Neuronal stem cell (in vitro differentiated cells): ENCODE measurements around the gene QRICH2.
"Not testable (repeated sequence)": the region's sequence is repeated elsewhere in the genome, so short reads cannot be mapped to it uniquely, and the experiment has no call there.

Experiments used
- DNase-seq: peaks from one replicate; pipeline ENCODE4 v3.0.0-alpha.2; 2013; ENCODE audit warnings: low spot score
- H2AFZ ChIP-seq: one replicate; pipeline ENCODE4 v1.6.1; 2013; ENCODE audit warnings: mild to moderate bottlenecking, low read length, inconsistent platforms
- H2AK5ac ChIP-seq: 2 replicates; pipeline ENCODE4 v1.6.1; 2013; ENCODE audit warnings: low read depth, mild to moderate bottlenecking, inconsistent platforms, low read length, moderate library complexity, mixed read lengths
- H2BK120ac ChIP-seq: 2 replicates; pipeline ENCODE4 v1.6.1; 2013; ENCODE audit warnings: low read depth, mild to moderate bottlenecking, inconsistent platforms, low read length, moderate library complexity, mixed read lengths
- H2BK12ac ChIP-seq: one replicate; pipeline ENCODE4 v1.6.1; 2013; ENCODE audit warnings: low read length, inconsistent platforms
- H2BK15ac ChIP-seq: 2 replicates; pipeline ENCODE4 v1.6.1; 2013; ENCODE audit warnings: mild to moderate bottlenecking, low read length, inconsistent platforms, mixed read lengths
- H2BK5ac ChIP-seq: one replicate; pipeline ENCODE4 v1.6.1; 2013; ENCODE audit warnings: inconsistent platforms, mild to moderate bottlenecking, low read length, moderate library complexity
- H3K14ac ChIP-seq: one replicate; pipeline ENCODE4 v1.6.1; 2013; ENCODE audit warnings: low read length, inconsistent platforms
- H3K18ac ChIP-seq: 2 replicates; pipeline ENCODE4 v1.6.1; 2013; ENCODE audit warnings: low read length, inconsistent platforms
- H3K23ac ChIP-seq: 2 replicates; pipeline ENCODE4 v1.6.1; 2013; ENCODE audit warnings: low read depth, mild to moderate bottlenecking, mixed read lengths, low read length, inconsistent platforms; ENCODE audit not compliant: poor library complexity
- H3K27ac ChIP-seq: replicated peaks from 3 replicates; pipeline ENCODE4 v1.5.1; 2013; ENCODE audit warnings: low read length, inconsistent platforms
- H3K27me3 ChIP-seq, 3 experiments: 2 replicates each; pipeline ENCODE4 v1.6.1; 2013; ENCODE audit warnings: low read length in 3 of 3, mild to moderate bottlenecking in 2 of 3, inconsistent platforms in 1 of 3, low read depth in 1 of 3, mixed read lengths in 1 of 3, moderate library complexity in 1 of 3; ENCODE audit not compliant: control insufficient read depth in 3 of 3, insufficient read depth in 3 of 3
- H3K36me3 ChIP-seq, 2 donors: replicated peaks in 1 of 2; 2 replicates each; pipeline ENCODE4 v1.6.1; 2013; ENCODE audit warnings: low read length in 2 of 2; ENCODE audit not compliant: control insufficient read depth in 2 of 2, insufficient read depth in 2 of 2
- H3K4ac ChIP-seq: 2 replicates; pipeline ENCODE4 v1.6.1; 2013; ENCODE audit warnings: inconsistent platforms, mild to moderate bottlenecking, low read length, moderate library complexity
- H3K4me1 ChIP-seq, 2 donors: 1 replicate in 1 of 2; 2 replicates in 1 of 2; pipeline ENCODE4 v1.6.1; 2013; ENCODE audit warnings: low read length in 2 of 2, low read depth in 1 of 2; ENCODE audit not compliant: control insufficient read depth in 2 of 2, insufficient read depth in 1 of 2
- H3K4me2 ChIP-seq: one replicate; pipeline ENCODE4 v1.6.1; 2013; ENCODE audit warnings: mild to moderate bottlenecking, low read length, inconsistent platforms; ENCODE audit not compliant: insufficient read depth, poor library complexity, severe bottlenecking
- H3K4me3 ChIP-seq, 2 donors: 2 replicates each; pipeline ENCODE4 v1.5.1; 2013; ENCODE audit warnings: low read length in 2 of 2, mild to moderate bottlenecking in 2 of 2, inconsistent platforms in 1 of 2, moderate library complexity in 1 of 2
- H3K79me1 ChIP-seq: one replicate; pipeline ENCODE4 v1.6.1; 2013; ENCODE audit warnings: low read depth, mild to moderate bottlenecking, inconsistent platforms, low read length, moderate library complexity
- H3K9ac ChIP-seq: one replicate; pipeline ENCODE4 v1.6.1; 2013; ENCODE audit warnings: mild to moderate bottlenecking, low read depth, low read length, inconsistent platforms; ENCODE audit not compliant: poor library complexity
- H3K9me3 ChIP-seq, 2 donors: replicated peaks in 1 of 2; 2 replicates each; pipeline versions ENCODE3 to v1.6.1; 2013; ENCODE audit warnings: low read length in 2 of 2, mild to moderate bottlenecking in 2 of 2, inconsistent platforms in 1 of 2, low read depth in 1 of 2, mixed read lengths in 1 of 2, moderate library complexity in 1 of 2; ENCODE audit not compliant: control insufficient read depth in 2 of 2, insufficient read depth in 1 of 2
- H4K8ac ChIP-seq: one replicate; pipeline ENCODE4 v1.6.1; 2013; ENCODE audit warnings: low read depth, mild to moderate bottlenecking, inconsistent platforms, low read length, moderate library complexity
- H4K91ac ChIP-seq: one replicate; pipeline ENCODE4 v1.6.1; 2013; ENCODE audit warnings: low read length, low read depth, mild to moderate bottlenecking, inconsistent platforms; ENCODE audit not compliant: poor library complexity
- whole genome bisulfite sequencing, 2 donors: extraction: QIAGEN DNeasy Blood & Tissue Kit; methylation state at CpG; one replicate each; pipeline ENCODE4 v1.1.7; 2013; ENCODE audit warnings: missing lambda C conversion rate in 2 of 2, mixed read lengths in 1 of 2; ENCODE audit not compliant: insufficient read length in 2 of 2, insufficient replicate concordance in 1 of 2; ENCODE audit errors: extremely low coverage in 2 of 2; 5-methylcytosine and 5-hydroxymethylcytosine counted together

QRICH2 gene

GRCh38 chr17:76247304-76247703 lies 60.8 kb downstream of the QRICH2 start:
- Histone ChIP-seq H3K9me3 (no peaks in the 10 kb centered on the region), H3K14ac (no peak overlapping the region), H3K4me2 (no peak overlapping the region), H2AK5ac (no peak overlapping the region), H4K8ac (no peak overlapping the region), H3K23ac (no peak overlapping the region), H2BK120ac (no peak overlapping the region), H3K4me1 (peaks cover 6 to 16% of the 10 kb centered on the region in 2 donors), H3K27ac (no peak overlapping the region), H4K91ac (no peak overlapping the region), H3K36me3 (no peaks in the 10 kb centered on the region), H2BK15ac (no peak overlapping the region), H3K79me1 (no peaks in the 10 kb centered on the region), H3K9ac (no peak overlapping the region), H3K18ac (no peak overlapping the region), H2BK5ac (no peak overlapping the region), H2BK12ac (no peak overlapping the region), H3K4ac (no peak overlapping the region), H3K4me3 (no peak overlapping the region), H3K27me3 (no peaks in the 10 kb centered on the region), H2AFZ (no peak overlapping the region)
- DNase-seq = no peak
- no CpG with 5 or more reads among the region's 8 CpGs for WGBS, 2 donors

GRCh38 chr17:76246080-76247066 lies 61.7 kb downstream of the QRICH2 start:
- H3K27ac ChIP-seq = no peak overlapping the region
- H2BK15ac ChIP-seq = no peak overlapping the region
- H4K91ac ChIP-seq = no peak overlapping the region
- H3K14ac ChIP-seq = no peak overlapping the region
- WGBS, 2 donors = no CpG with 5 or more reads among the region's 7 CpGs
- no peak overlapping the region for H3K18ac ChIP-seq
- no peak overlapping the region for H2AK5ac ChIP-seq
- no peaks in the 10 kb centered on the region for H3K9me3 ChIP-seq
- no peak overlapping the region for H3K4me3 ChIP-seq
- no peak overlapping the region for H2BK5ac ChIP-seq
- no peak overlapping the region for H3K9ac ChIP-seq
- peaks cover 0 to 2% (median 0%) of the 10 kb centered on the region in 3 experiments for H3K27me3 ChIP-seq
- peaks cover 6 to 12% of the 10 kb centered on the region in 2 donors for H3K4me1 ChIP-seq
- no peak overlapping the region for H3K4me2 ChIP-seq
- H3K4ac ChIP-seq = no peak overlapping the region
- no peak overlapping the region for H4K8ac ChIP-seq
- H2BK12ac ChIP-seq = no peak overlapping the region
- DNase-seq = no peak
- H3K23ac ChIP-seq = no peak overlapping the region
- peak overlapping the region; percentile 47 for H2AFZ ChIP-seq
- no peaks in the 10 kb centered on the region for H3K79me1 ChIP-seq
- no peaks in the 10 kb centered on the region for H3K36me3 ChIP-seq
- no peak overlapping the region for H2BK120ac ChIP-seq

DNA sequence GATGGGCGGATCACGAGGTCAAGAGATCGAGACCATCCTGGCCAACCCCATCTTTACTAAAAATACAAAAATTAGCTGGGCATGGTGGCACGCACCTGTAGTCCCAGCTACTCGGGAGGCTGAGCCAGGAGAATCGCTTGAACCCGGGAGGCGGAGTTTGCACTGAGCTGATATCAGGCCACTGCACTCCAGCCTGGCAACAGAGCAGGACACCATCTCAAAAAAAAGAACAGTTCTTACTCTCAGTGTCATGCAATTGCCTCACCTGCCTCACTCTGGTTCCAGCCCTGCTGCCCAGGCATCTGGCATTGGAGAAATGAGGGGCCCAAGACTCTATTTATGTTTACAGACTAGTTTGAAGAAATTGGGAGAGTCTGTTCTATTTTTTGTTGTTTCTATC lies 63.4 kb downstream of the QRICH2 start:
- not testable (repeated sequence) for DNase-seq, H3K36me3 ChIP-seq, H4K91ac ChIP-seq, H3K27ac ChIP-seq, H2BK120ac ChIP-seq, H3K14ac ChIP-seq, H4K8ac ChIP-seq, H3K9ac ChIP-seq, H3K27me3 ChIP-seq, H3K4me2 ChIP-seq, H2BK5ac ChIP-seq, H3K18ac ChIP-seq, H2AK5ac ChIP-seq, H3K9me3 ChIP-seq, H3K4me3 ChIP-seq, H3K79me1 ChIP-seq, H2BK12ac ChIP-seq, H2AFZ ChIP-seq, H3K23ac ChIP-seq, H3K4ac ChIP-seq, H2BK15ac ChIP-seq
- WGBS, 2 donors = no CpG with 5 or more reads among the region's 8 CpGs
- peaks cover 11 to 12% of the 10 kb centered on the region in 2 donors for H3K4me1 ChIP-seq

GRCh38 chr17:76243826-76244679 lies 64.0 kb downstream of the QRICH2 start:
- DNase-seq = no peak
- no peaks in the 10 kb centered on the region for H3K36me3 ChIP-seq
- H3K9ac ChIP-seq = no peak overlapping the region

More at GRCh38 chr17:76243826-76244679, 64.0 kb downstream of the QRICH2 start:
- Histone ChIP-seq H3K27me3 (peaks cover 0 to 11% (median 0%) of the 10 kb centered on the region in 3 experiments), H2AFZ (peak overlapping the region; percentile 30), H3K4me3 (no peak overlapping the region), H4K8ac (no peak overlapping the region), H4K91ac (no peak overlapping the region), H3K27ac (no peak overlapping the region), H2BK15ac (no peak overlapping the region), H3K14ac (no peak overlapping the region), H2BK120ac (no peak overlapping the region), H3K4me1 (peaks cover 11 to 14% of the 10 kb centered on the region in 2 donors), H3K18ac (no peak overlapping the region), H2BK12ac (no peak overlapping the region), H2BK5ac (no peak overlapping the region), H2AK5ac (no peak overlapping the region), H3K23ac (no peak overlapping the region), H3K9me3 (no peaks in the 10 kb centered on the region), H3K79me1 (no peaks in the 10 kb centered on the region), H3K4me2 (no peak overlapping the region), H3K4ac (no peak overlapping the region)
- no CpG with 5 or more reads among the region's 12 CpGs for WGBS, 2 donors
